ENCODE data around the gene TNNC1.

The TNNC1 gene

GRCh38 chr3:52443791-52444687, 9.8 kb downstream of the TNNC1 start:
- no peak for DNase-seq (ENCODE audit: low read depth in 3 of 3)

GRCh38 chr3:52443268-52443610, 10.6 kb downstream of the TNNC1 start:
- DNase-seq (ENCODE audit: low read depth in 3 of 3): no peak

GRCh38 chr3:52442409-52443267, 11.2 kb downstream of the TNNC1 start:
- DNase-seq (ENCODE audit: low read depth in 3 of 3): no peak

- DNase-seq (ENCODE audit: low read depth in 3 of 3): no peak
Measured at GRCh38 chr3:52441772-52442332, 12.0 kb downstream of the TNNC1 start.

- DNase-seq (ENCODE audit: low read depth in 3 of 3): no peak
Measured at GRCh38 chr3:52441091-52441771, 12.6 kb downstream of the TNNC1 start.

GRCh38 chr3:52440671-52441070, 13.2 kb downstream of the TNNC1 start:
- no peak for DNase-seq (ENCODE audit: low read depth in 3 of 3)

GRCh38 chr3:52440249-52440551, 13.6 kb downstream of the TNNC1 start:
- DNase-seq (ENCODE audit: low read depth in 3 of 3): no peak

- no peak for DNase-seq (ENCODE audit: low read depth in 3 of 3)
Measured at GRCh38 chr3:52439426-52440248, 14.2 kb downstream of the TNNC1 start.

GRCh38 chr3:52438579-52439425, 15.0 kb downstream of the TNNC1 start:
- no peak for DNase-seq (ENCODE audit: low read depth in 3 of 3)

- DNase-seq (ENCODE audit: low read depth in 3 of 3): no peak
Measured at GRCh38 chr3:52438104-52438376, 15.8 kb downstream of the TNNC1 start.

GRCh38 chr3:52437326-52438103, 16.3 kb downstream of the TNNC1 start:
- no peak for DNase-seq (ENCODE audit: low read depth in 3 of 3)

GRCh38 chr3:52436500-52437149, 17.2 kb downstream of the TNNC1 start:
- no peak for DNase-seq (ENCODE audit: low read depth in 3 of 3)

GRCh38 chr3:52435246-52436101, 18.4 kb downstream of the TNNC1 start:
- no peak for DNase-seq (ENCODE audit: low read depth in 3 of 3)

- no peak for DNase-seq (ENCODE audit: low read depth in 3 of 3)
Measured at GRCh38 chr3:52434491-52435115, 19.2 kb downstream of the TNNC1 start.

GRCh38 chr3:52433996-52434479, 19.8 kb downstream of the TNNC1 start:
- DNase-seq (ENCODE audit: low read depth in 3 of 3): no peak

GRCh38 chr3:52433328-52433995, 20.4 kb downstream of the TNNC1 start:
- no peak for DNase-seq (ENCODE audit: low read depth in 3 of 3)

- DNase-seq (ENCODE audit: low read depth in 3 of 3): no peak
Measured at GRCh38 chr3:52432691-52433141, 21.1 kb downstream of the TNNC1 start.
